GM18520 (cell line): ENCODE results near the gene ZNF785.
"Not testable (repeated sequence)": the region's sequence is repeated elsewhere in the genome, so short reads cannot be mapped to it uniquely, and the experiment has no call there.

ENCODE experiments used
- ATAC-seq: cut with Tn5 transposase; IDR thresholded peaks from one replicate; pipeline ENCODE4 v1.9.1; 2021; ENCODE audit not compliant: unreplicated experiment

Gene ZNF785

GRCh38 chr16:30602616-30603277, 17.2 kb upstream of the ZNF785 start:
- ATAC-seq = no peak

DNA sequence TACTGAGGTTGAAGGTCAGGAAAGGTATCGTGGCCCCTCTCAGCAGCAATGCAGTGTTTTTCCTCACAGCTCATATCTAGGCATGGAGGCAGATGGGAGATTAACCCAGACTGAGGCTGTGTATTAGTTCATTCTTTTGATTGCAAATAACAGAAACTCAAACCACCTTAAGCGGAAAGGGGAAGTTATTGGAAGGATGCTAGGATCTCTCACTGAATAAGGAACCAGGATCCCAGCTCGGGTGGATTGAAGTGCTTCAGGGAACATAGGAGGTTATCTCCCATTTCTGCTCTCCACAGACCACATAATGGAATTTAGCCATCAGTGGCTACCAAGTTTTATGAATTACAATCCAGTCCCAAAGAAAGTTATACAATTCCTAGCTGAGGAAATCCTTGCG, 16.5 kb upstream of the ZNF785 start:
- no peak for ATAC-seq

- ATAC-seq = no peak
Observed at GRCh38 chr16:30600929-30601328, 15.4 kb upstream of the ZNF785 start.

DNA sequence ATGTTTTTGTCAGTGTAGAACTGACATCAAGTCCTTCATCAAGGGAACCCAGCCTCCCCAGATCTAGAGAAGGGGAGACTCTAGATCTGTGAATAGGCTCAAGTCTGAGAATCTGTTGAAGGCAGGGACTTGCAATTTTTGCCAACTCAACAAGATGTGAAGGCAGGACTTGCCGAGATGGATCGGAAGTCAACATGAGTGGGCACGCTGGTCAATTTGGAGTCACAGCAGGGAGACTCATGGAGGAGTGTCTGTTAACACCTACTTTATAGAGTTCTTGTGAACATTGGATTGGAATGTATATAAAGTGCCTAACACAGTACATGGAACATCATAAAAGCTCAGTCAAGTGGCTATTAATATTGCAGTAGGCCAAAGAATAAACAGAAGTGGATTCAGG, 14.7 kb upstream of the ZNF785 start:
- no peak for ATAC-seq

GRCh38 chr16:30592871-30593270, 7.4 kb upstream of the ZNF785 start:
- ATAC-seq = no peak

DNA sequence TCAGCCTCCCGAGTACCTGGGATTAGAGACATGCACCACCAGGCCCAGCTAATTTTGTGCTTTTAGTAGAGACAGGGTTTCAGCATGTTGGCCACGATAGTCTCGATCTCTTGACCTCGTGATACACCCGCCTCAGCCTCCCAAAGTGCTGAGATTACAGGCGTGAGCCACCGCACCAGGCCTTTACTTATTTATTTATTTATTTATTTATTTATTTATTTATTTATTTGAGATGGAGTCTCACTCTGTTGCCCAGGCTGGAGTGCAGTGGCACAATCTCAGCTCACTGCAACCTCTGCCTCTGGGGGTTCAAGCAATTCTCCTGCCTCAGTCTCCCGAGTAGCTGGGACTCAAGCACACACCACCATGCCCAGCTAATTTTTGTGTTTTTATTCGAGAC, 5.4 kb upstream of the ZNF785 start:
- not testable (repeated sequence) for ATAC-seq

DNA sequence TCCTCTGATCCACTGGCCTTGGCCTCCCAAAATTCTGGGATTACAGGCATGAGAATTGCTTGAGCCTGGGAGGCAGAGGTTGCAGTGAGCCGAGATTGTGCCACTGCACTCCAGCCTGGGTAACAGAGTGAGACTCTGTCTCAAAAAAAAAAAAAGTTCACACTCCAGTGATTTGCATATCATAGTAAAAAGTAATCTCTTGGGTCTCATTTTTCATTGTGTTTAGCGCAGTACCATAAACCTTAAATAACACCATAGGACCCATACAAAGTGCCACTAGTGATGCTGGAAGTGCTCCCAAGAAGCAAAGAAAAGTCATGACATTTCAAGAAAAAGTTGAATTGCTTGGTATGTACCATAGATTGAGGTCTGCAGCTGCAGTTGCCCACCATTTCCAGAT, 4.1 kb upstream of the ZNF785 start:
- ATAC-seq = not testable (repeated sequence)

- no peak for ATAC-seq
Observed at GRCh38 chr16:30588651-30589050, 3.2 kb upstream of the ZNF785 start.

DNA sequence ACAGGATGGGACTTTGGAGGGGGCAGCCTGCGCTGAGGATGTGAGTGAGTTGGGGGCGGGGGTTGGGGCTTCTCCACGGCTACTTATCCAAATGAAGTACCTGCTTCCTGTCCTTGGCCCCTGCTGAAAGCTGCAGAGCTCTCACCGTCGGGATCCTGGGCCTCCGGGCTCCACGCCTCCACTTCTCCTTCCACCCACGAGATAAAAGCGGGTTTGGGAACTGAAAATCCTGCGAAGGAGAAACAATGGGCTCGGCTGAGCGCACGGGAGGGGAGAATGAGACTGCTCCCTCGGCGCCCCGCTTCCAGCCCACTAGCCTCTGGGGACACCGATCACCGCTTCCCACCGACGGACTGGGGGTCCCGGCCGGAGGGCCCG, 486 bp downstream of the ZNF785 start:
- ATAC-seq = peak; percentile 8

GRCh38 chr16:30582611-30583340, 2.7 kb downstream of the ZNF785 start:
- no peak for ATAC-seq

GRCh38 chr16:30581457-30581856, 4.0 kb downstream of the ZNF785 start:
- ATAC-seq = no peak

DNA sequence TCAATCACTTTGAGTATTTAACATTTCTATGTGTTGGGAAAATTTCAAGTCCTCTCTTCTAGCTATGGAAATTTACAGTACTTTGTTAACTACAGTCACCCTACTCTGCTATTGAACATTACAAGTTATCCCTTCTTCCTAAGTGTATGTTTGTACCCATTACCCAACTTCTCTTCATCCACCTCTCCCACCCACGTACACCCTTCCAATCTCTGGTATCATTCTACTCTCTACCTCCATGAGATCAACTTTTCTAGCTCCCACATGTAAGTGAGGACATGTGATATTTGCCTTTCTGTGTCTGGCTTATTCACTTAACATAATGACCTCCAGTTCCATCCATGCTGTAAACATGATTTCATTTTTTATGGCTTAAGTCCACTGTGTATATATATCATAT, 10.8 kb downstream of the ZNF785 start:
- ATAC-seq = no peak

DNA sequence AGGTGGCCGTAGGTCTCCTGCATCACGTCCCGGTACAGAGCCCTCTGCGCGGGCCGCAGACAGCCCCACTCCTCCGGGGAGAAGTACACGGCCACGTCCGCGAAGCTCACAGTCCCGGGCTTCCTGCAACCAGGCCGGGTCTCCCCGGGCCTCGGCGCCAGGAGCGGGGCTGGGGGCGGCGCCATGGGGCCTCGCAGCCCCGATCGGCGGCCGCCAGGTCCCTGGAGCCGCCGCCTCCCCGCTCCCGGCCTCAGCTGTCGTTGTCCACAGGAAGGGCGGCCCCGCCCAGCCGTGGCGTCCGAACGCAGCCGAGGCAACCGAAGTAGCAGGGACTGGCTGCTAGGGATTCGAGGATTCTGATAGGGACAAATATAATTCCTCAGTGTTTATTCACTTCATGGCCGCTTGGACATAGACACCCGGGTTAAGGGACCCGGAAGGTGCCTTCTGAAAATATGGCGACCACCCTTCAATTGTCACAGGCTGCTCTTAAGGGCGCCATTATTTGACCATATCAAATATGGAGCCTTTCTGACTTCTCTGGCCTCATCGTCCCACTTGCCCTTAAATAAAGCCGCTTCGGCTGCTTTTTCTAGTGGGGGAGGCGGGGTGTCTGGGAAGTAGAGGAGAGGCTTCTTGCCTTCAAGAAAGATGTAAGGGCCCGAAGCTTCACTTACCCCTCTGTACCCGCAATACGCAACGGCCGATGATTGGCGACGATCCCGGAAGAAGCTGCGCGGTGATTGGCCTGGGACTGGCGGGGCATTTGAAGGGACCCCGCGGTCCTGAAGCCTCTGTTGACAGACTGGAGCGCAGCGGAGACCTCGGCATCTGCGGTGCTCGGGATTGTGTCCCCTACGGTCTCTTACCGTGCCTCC, 13.8 kb downstream of the ZNF785 start, which contains the start of gene ZNF688:
Gene ZNF688, minus strand, starts transcription at position 270 of the 878 bp plus-strand sequence. Its CDS starts 85 bp downstream, at position 185.
- ATAC-seq = peak; percentile 53

DNA sequence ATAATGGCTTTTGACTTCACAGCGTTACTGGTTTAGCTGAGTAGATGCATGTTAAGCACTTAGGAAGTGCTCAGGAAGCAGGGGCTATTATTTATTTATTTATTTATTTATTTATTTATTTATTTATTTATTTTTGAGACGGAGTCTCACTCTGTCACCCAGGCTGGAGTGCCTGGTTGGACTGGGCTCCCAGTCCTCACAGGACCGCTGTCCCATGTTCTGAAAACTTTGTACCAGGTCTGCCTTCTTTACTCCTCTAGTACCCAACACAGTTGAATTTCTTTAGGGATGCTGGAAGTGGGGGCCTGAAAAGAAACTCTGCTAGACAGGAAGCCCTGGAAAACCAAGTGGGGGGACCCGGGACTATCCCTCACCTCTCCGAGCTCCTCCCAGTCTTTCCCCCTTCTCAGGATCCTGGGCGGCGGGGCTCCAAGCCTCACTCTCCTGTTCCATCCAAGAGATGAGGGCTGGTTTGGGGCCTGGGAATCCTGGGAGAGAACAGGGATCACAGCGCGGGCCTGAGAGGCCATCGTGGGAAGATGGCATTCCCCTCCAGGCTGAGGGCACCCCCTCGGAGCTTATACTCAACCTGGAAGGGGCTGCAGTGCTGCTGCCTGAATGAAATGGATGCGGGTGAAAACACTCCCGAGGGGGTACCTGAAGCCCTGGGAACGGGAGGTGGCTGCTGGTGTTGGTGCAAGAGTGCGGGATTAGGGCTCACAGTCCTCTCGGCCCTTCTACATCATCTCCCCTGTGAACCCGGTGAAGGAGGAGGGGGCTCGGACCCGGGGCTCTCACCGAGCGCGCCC, 14.7 kb downstream of the ZNF785 start:
- ATAC-seq = no peak

- no peak for ATAC-seq
Observed at GRCh38 chr16:30569746-30570635, 15.5 kb downstream of the ZNF785 start.

- ATAC-seq = no peak
Observed at GRCh38 chr16:30569281-30569680, 16.2 kb downstream of the ZNF785 start.

GRCh38 chr16:30567991-30568638, 17.4 kb downstream of the ZNF785 start:
- no peak for ATAC-seq

DNA sequence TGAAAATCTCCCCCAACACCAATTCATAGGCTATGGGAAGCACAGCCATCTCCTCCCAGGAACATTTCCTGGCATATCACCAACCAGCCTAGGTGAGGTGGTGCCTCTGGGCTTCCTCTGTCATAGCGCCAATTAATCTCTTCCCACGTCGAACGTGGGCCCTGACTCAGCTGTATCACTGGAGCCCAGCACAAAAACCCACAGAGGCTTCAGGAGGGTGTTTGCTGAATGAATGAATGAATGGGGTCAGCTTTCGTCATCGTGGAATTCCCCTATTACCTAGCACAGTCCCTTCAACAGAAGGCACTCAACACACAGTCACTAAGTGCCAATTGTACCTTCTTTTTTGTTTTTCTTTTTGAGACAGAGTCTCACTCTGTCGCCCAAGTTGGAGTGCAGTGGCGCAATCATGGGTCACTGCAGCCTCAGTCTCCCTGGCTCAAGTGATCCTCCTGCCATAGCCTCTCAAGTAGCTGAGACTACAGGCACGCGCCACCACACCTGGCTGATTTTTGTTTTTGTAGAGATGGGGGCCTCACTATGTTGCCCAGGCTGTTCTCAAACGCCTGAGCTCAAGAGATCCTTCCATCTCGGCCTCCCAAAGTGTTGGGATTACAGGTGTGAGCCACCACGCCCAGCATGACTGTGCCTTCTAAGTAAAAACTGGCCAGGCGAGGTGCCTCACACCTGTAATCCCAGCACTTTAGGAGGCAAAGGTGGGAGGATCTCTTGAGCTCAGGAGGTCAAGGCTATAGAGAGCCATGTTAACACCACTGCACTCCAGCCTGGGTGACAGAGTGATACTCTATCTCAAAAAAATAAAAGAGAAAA, 18.1 kb downstream of the ZNF785 start:
- ATAC-seq = no peak
